ENCODE measurements around the gene DHX38.

The DHX38 gene

DNA sequence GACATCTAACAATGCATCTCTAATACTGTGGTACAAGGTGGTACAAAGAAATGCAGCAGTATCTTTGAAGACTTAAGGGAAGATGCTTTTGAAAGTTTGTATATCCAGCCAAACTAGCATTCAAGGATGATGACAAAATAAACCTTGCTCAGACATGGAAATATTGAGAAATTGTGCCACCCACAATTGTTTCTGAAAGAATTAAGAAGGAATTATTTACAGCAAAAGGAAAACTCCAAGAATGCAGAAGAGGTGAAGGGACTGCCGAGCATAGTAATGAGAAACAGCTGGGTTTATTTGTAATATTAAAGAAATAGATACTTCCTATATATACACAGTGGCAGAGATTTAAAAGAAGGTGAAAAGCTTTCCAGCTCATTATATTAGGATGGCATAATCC is 48.8 kb downstream of the DHX38 start:
- no peak for DNase-seq (ENCODE audit: extremely low read depth, insufficient read length)
- H3K27me3 ChIP-seq (replicated peaks; ENCODE audit: control insufficient read depth, insufficient read depth, low read length) = no peaks in the 10 kb centered on the region; the same call in 1 of the 2 replicates
- no peak overlapping the region for H3K4me3 ChIP-seq (replicated peaks; ENCODE audit: low read depth, low read length)
- TF ChIP-seq, protein P1, sequence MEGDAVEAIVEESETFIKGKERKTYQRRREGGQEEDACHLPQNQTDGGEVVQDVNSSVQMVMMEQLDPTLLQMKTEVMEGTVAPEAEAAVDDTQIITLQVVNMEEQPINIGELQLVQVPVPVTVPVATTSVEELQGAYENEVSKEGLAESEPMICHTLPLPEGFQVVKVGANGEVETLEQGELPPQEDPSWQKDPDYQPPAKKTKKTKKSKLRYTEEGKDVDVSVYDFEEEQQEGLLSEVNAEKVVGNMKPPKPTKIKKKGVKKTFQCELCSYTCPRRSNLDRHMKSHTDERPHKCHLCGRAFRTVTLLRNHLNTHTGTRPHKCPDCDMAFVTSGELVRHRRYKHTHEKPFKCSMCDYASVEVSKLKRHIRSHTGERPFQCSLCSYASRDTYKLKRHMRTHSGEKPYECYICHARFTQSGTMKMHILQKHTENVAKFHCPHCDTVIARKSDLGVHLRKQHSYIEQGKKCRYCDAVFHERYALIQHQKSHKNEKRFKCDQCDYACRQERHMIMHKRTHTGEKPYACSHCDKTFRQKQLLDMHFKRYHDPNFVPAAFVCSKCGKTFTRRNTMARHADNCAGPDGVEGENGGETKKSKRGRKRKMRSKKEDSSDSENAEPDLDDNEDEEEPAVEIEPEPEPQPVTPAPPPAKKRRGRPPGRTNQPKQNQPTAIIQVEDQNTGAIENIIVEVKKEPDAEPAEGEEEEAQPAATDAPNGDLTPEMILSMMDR (IDR thresholded peaks at IDR 0.05; ENCODE audit: insufficient read depth, low read length, poor library complexity, severe bottlenecking) = no peak
- H3K36me3 ChIP-seq (ENCODE audit: control insufficient read depth, insufficient read depth, low read length) = no peaks in the 10 kb centered on the region

DNA sequence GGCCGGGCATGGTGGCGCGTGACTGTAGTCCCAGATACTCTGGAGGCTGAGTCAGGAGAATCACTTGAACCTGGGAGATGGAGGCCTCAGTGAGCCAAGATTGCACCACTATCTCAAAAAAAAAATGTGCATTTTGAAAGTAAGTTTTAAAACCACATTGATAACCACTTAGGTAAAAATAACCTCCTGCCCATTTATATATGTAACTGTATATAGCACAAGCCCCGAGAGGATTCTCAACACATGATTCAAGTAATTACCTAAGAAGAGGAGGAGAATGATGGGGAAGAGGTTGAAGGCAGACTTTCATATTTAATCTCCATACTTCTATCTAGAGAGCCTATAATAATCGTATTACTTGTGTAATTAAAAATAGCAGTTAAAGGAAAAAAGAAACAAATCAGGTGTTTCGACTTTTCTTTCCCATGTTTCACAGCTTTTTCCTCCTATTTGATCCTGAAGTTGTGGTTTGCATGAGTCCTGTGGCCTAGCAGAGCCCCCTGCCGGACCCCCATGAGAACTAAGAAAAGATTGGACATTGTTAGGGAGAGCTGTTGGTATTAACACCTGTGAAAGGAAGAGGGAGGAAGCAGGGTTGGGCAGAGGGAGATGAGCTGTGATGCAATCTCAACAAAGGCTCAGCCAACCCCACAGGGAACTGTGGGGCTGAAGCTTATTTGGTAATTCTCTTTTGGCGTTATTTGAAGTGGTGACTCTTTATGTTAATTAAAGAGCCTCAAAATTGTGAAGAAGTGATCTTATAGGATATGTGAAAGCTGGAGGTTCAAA is 56.2 kb downstream of the DHX38 start:
- H3K36me3 ChIP-seq (ENCODE audit: control insufficient read depth, insufficient read depth, low read length) = no peaks in the 10 kb centered on the region
- TF ChIP-seq, protein P1 (IDR thresholded peaks at IDR 0.05; ENCODE audit: insufficient read depth, low read length, poor library complexity, severe bottlenecking) = no peak
- H3K27me3 ChIP-seq (replicated peaks; ENCODE audit: control insufficient read depth, insufficient read depth, low read length) = no peaks in the 10 kb centered on the region
- no peak for DNase-seq (ENCODE audit: extremely low read depth, insufficient read length)
- H3K4me3 ChIP-seq (replicated peaks; ENCODE audit: low read depth, low read length) = no peak overlapping the region

DNA sequence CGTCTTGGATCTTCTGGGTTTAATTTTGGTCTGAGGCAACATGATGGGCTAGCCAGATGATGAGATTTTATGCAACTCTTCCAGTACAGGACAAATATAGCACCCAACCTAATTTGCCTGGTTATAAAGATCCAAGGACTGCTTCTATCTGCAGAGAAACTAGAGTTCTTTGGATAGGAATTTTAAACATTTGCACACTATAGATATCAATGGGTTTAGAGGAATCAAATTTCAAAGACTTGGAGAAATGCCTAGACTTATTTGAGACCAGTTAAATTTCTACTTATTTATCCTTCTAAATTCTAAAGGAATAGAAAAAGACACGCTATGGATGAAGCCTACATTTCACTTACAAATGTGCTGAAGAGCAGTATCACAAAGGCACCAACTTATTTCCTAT is 65.7 kb downstream of the DHX38 start:
- Histone ChIP-seq H3K27me3 (replicated peaks; ENCODE audit: control insufficient read depth, insufficient read depth, low read length) (no peaks in the 10 kb centered on the region), H3K36me3 (ENCODE audit: control insufficient read depth, insufficient read depth, low read length) (no peaks in the 10 kb centered on the region), H3K4me3 (replicated peaks; ENCODE audit: low read depth, low read length) (no peak overlapping the region)
- DNase-seq (ENCODE audit: extremely low read depth, insufficient read length) = no peak
- TF ChIP-seq, protein P1 (IDR thresholded peaks at IDR 0.05; ENCODE audit: insufficient read depth, low read length, poor library complexity, severe bottlenecking) = no peak

DNA sequence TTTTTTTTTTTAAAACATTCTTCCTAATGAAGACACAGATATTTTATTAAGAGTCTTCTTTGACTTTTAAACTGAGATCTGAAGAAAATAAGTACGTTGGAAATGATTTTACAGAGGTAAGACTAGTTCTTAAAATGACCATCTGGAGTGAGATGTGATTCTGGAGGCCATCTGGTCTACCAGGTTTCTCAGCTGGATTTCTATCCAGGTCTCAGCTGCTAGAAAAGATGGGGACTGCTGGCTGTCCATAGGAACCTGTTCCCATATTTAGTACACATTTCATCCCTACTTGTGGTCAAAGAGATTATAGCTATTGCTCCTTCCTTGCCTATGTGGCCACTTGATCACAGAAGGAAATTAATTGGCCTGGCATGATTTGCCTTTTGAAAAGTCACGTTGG is 66.2 kb downstream of the DHX38 start:
- no peaks in the 10 kb centered on the region for H3K36me3 ChIP-seq (ENCODE audit: control insufficient read depth, insufficient read depth, low read length)

DNA sequence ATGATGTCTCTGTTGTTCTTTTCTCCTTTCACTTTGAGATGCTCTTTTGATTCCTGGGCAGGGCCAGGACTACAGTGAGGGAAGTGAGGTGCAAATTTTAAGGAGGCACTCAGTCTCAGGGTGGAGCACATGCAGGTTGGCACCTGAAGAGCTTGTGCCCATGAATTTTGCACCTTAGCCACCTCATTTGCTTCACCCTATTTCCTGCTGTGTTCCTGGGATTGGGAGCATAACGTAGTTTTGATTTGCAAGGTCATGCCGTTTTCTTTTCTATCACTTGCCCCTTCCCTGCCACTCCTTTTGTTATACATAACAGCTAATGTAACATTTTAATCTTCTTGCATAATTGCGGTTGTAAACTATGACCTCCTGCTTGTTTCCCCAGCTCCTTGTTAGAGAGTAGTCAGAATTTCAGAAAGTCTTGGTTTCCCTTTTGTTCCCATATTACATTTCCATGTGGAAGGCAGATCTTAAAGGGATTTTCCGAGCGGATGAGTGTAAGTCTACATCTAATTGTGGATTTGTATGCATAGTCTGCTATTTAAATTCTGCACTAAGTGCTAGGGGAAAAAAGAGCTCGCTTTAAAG is 68.6 kb downstream of the DHX38 start:
- Histone ChIP-seq H3K4me3 (replicated peaks; ENCODE audit: low read depth, low read length) (no peak overlapping the region), H3K27me3 (replicated peaks; ENCODE audit: control insufficient read depth, insufficient read depth, low read length) (no peaks in the 10 kb centered on the region), H3K36me3 (ENCODE audit: control insufficient read depth, insufficient read depth, low read length) (no peaks in the 10 kb centered on the region)
- DNase-seq (ENCODE audit: extremely low read depth, insufficient read length) = no peak
- TF ChIP-seq, protein P1 (IDR thresholded peaks at IDR 0.05; ENCODE audit: insufficient read depth, low read length, poor library complexity, severe bottlenecking) = no peak

More for the DNA sequence above, 66.2 kb downstream of the DHX38 start:
- Histone ChIP-seq H3K4me3 (replicated peaks; ENCODE audit: low read depth, low read length) (no peak overlapping the region), H3K27me3 (replicated peaks; ENCODE audit: control insufficient read depth, insufficient read depth, low read length) (no peaks in the 10 kb centered on the region)
- TF ChIP-seq, protein P1 (IDR thresholded peaks at IDR 0.05; ENCODE audit: insufficient read depth, low read length, poor library complexity, severe bottlenecking) = no peak
- DNase-seq (ENCODE audit: extremely low read depth, insufficient read length) = no peak

Measured in GM06990 (cell line).